HEK293 (cell line): ENCODE results near the gene CCDC195.

ENCODE experiments used
- CTCF ChIA-PET: fragments of 350-600 bp; formaldehyde crosslinking; extraction: SDS; loops from one replicate; lab custom pipeline; 2021; ENCODE audit warnings: antibody characterized with exemption; lab: Yijun Ruan, JAX
- POLR2A ChIA-PET: fragments of 300-600 bp; formaldehyde crosslinking; extraction: SDS; loops from one replicate; lab custom pipeline; 2020; ENCODE audit warnings: antibody characterized with exemption, inconsistent platforms; lab: Yijun Ruan, JAX
- H3K27ac ChIP-seq: fragments of 200-500 bp; sonication (Bioruptor generic); 2 replicates; pipeline ENCODE4 v1.5.1; 2014; ENCODE audit warnings: low read depth, low read length, control low read depth, inconsistent platforms; ENCODE audit errors: extremely low read depth
- H3K36me3 ChIP-seq, 2 experiments: fragments of 200-500 bp in 1 of 2; sonication (Bioruptor generic) in 1 of 2; 1 replicate in 1 of 2; 2 replicates in 1 of 2; pipeline ENCODE4 v1.5.1; 2014 to 2017; ENCODE audit warnings: inconsistent platforms in 2 of 2, low read length in 2 of 2; ENCODE audit not compliant: control insufficient read depth in 2 of 2, insufficient read depth in 1 of 2
- H3K4me1 ChIP-seq: fragments of 200-500 bp; sonication (Bioruptor generic); 2 replicates; pipeline ENCODE4 v1.5.1; 2014; ENCODE audit warnings: mild to moderate bottlenecking, low read length, inconsistent platforms; ENCODE audit not compliant: control insufficient read depth, insufficient read depth
- H3K4me3 ChIP-seq: 2 replicates; pipeline ENCODE4 v1.5.1; 2011; ENCODE audit warnings: low read depth, mild to moderate bottlenecking, control low read depth, low read length, moderate library complexity
- H3K9me3 ChIP-seq: fragments of 200-500 bp; sonication (Bioruptor generic); 2 replicates; pipeline ENCODE4 v1.5.1; 2014; ENCODE audit warnings: low read depth, low read length, inconsistent platforms; ENCODE audit not compliant: control insufficient read depth, insufficient read depth
- BCL11B ChIP-seq: fragments of 450-650 bp; formaldehyde crosslinking; IDR thresholded peaks from 2 replicates; pipeline ENCODE4 v1.5.1; 2016; ENCODE audit warnings: low read depth, missing biosample characterization, missing genetic modification characterization
- HOXA7 ChIP-seq: sonication (generic); formaldehyde crosslinking; IDR thresholded peaks from 2 replicates; pipeline ENCODE4 v1.8.1; 2022; ENCODE audit warnings: missing genetic modification reagents, borderline replicate concordance
- HOXC10 ChIP-seq: sonication (generic); formaldehyde crosslinking; IDR thresholded peaks from 2 replicates; pipeline ENCODE4 v1.8.1; 2023; ENCODE audit warnings: mild to moderate bottlenecking, missing genetic modification reagents
- OSR2 ChIP-seq: fragments of 450-650 bp; formaldehyde crosslinking; IDR thresholded peaks from 2 replicates; pipeline ENCODE4 v1.5.1; 2016; ENCODE audit warnings: missing biosample characterization, missing genetic modification characterization
- ZBTB20 ChIP-seq: fragments of 450-650 bp; formaldehyde crosslinking; IDR thresholded peaks from 2 replicates; pipeline ENCODE4 v1.5.1; 2016; ENCODE audit warnings: missing biosample characterization, missing genetic modification characterization
- ZEB2 ChIP-seq: fragments of 450-650 bp; formaldehyde crosslinking; IDR thresholded peaks from 2 replicates; pipeline ENCODE4 v1.5.1; 2016; ENCODE audit warnings: missing biosample characterization, missing genetic modification characterization
- ZNF169 ChIP-seq: fragments of 450-650 bp; formaldehyde crosslinking; IDR thresholded peaks from 2 replicates; pipeline ENCODE4 v1.5.1; 2016; ENCODE audit warnings: missing biosample characterization, missing genetic modification characterization
- ZNF2 ChIP-seq: fragments of 450-650 bp; formaldehyde crosslinking; IDR thresholded peaks from 2 replicates; pipeline ENCODE4 v1.5.1; 2016; ENCODE audit warnings: missing biosample characterization, missing genetic modification characterization
- ZNF23 ChIP-seq: fragments of 450-650 bp; formaldehyde crosslinking; IDR thresholded peaks from 2 replicates; pipeline ENCODE4 v1.5.1; 2016; ENCODE audit warnings: missing biosample characterization, missing genetic modification characterization, borderline replicate concordance
- ZNF302 ChIP-seq: fragments of 450-650 bp; formaldehyde crosslinking; IDR thresholded peaks from 2 replicates; pipeline ENCODE4 v1.5.1; 2016; ENCODE audit warnings: missing biosample characterization, missing genetic modification characterization, low read depth
- ZNF416 ChIP-seq: fragments of 450-650 bp; formaldehyde crosslinking; IDR thresholded peaks from 2 replicates; pipeline ENCODE4 v1.5.1; 2016; ENCODE audit warnings: missing biosample characterization, missing genetic modification characterization
- ZNF510 ChIP-seq: fragments of 450-650 bp; formaldehyde crosslinking; IDR thresholded peaks from 2 replicates; pipeline ENCODE4 v1.5.1; 2018; ENCODE audit warnings: mild to moderate bottlenecking, missing genetic modification characterization, missing biosample characterization; ENCODE audit not compliant: insufficient replicate concordance
- ZNF530 ChIP-seq: fragments of 450-650 bp; formaldehyde crosslinking; IDR thresholded peaks from 2 replicates; pipeline ENCODE4 v1.5.1; 2016; ENCODE audit warnings: low read depth, missing biosample characterization, missing genetic modification characterization
- ZNF558 ChIP-seq: fragments of 450-650 bp; formaldehyde crosslinking; IDR thresholded peaks from 2 replicates; pipeline ENCODE4 v1.5.1; 2016; ENCODE audit warnings: missing biosample characterization, missing genetic modification characterization
- ZNF560 ChIP-seq: fragments of 450-650 bp; formaldehyde crosslinking; IDR thresholded peaks from 2 replicates; pipeline ENCODE4 v1.5.1; 2017; ENCODE audit warnings: missing biosample characterization, missing genetic modification characterization, borderline replicate concordance
- ZNF621 ChIP-seq: fragments of 450-650 bp; formaldehyde crosslinking; IDR thresholded peaks from 2 replicates; pipeline ENCODE4 v1.5.1; 2017; ENCODE audit warnings: missing biosample characterization, missing genetic modification characterization
- ZNF658 ChIP-seq: fragments of 450-650 bp; formaldehyde crosslinking; IDR thresholded peaks from 2 replicates; pipeline ENCODE4; 2016; ENCODE audit warnings: missing biosample characterization, missing genetic modification characterization
- ZNF664 ChIP-seq: fragments of 450-650 bp; formaldehyde crosslinking; IDR thresholded peaks from 2 replicates; pipeline ENCODE4 v1.5.1; 2016; ENCODE audit warnings: missing biosample characterization, missing genetic modification characterization
- ZNF707 ChIP-seq: fragments of 450-650 bp; formaldehyde crosslinking; IDR thresholded peaks from 2 replicates; pipeline ENCODE4 v1.5.1; 2016; ENCODE audit warnings: missing biosample characterization, missing genetic modification characterization
- ZNF785 ChIP-seq: fragments of 450-650 bp; formaldehyde crosslinking; IDR thresholded peaks from 2 replicates; pipeline ENCODE4 v1.5.1; 2016; ENCODE audit warnings: missing biosample characterization, missing genetic modification characterization
- ZSCAN16 ChIP-seq: fragments of 450-650 bp; formaldehyde crosslinking; IDR thresholded peaks from 2 replicates; pipeline ENCODE4 v1.5.1; 2016; ENCODE audit warnings: missing biosample characterization, missing genetic modification characterization
- TF ChIP-seq, protein P1 (sequence below): fragments of 450-650 bp; formaldehyde crosslinking; IDR thresholded peaks from 2 replicates; pipeline ENCODE4 v1.5.1; 2016; ENCODE audit warnings: missing biosample characterization, missing genetic modification characterization
- TF ChIP-seq, protein P2 (sequence below): fragments of 450-650 bp; formaldehyde crosslinking; IDR thresholded peaks from 2 replicates; pipeline ENCODE4 v1.5.1; 2016; ENCODE audit warnings: missing biosample characterization, missing genetic modification characterization
- TF ChIP-seq, protein P3 (sequence below): fragments of 450-650 bp; formaldehyde crosslinking; IDR thresholded peaks from 2 replicates; pipeline ENCODE4 v1.5.1; 2017; ENCODE audit warnings: missing biosample characterization, missing genetic modification characterization
- TF ChIP-seq, protein P4 (sequence below): fragments of 450-650 bp; formaldehyde crosslinking; IDR thresholded peaks from 2 replicates; pipeline ENCODE4 v1.5.1; 2016; ENCODE audit warnings: missing biosample characterization, missing genetic modification characterization
- TF ChIP-seq, protein P5 (sequence below): fragments of 450-650 bp; formaldehyde crosslinking; IDR thresholded peaks from 2 replicates; pipeline ENCODE4 v1.5.1; 2016; ENCODE audit warnings: missing biosample characterization, missing genetic modification characterization

The CCDC195 gene

DNA sequence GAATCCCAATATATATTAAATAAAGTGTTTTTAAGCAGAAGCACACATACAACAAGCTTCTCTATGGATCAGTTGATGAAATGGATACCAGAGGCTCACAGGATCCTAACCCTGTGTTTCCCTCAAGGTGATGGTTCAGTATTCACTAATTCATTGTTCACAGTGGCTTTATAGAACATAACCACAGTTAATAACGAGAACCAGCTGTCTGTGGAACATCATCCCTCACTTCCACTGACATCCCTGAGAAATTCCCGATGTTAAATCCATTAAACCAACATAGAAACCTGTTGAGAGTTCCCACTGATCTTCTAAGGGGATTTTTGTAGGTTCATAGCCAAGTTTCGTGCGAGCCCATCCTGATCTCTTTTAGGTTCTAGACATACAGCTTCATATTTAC lies 29.0 kb downstream of the CCDC195 start:
- CTCF ChIA-PET, result interaction anchor here (0.6 to 0.7 kb wide), 2 partner anchors 37 to 175 kb away, joined by 3 read pairs; no protein-coding TSS in a partner anchor
- POLR2A ChIA-PET, result no interaction called here
- TF ChIP-seq ZNF560 (tag by site-specific recombination), result no peak
- no peak for TF ChIP-seq ZNF621 (tag by site-specific recombination)
- TF ChIP-seq ZNF2 (tag by site-specific recombination), result no peak
- TF ChIP-seq ZNF510, result no peak
- no peak for TF ChIP-seq ZNF707 (tag by site-specific recombination)
- no peak for TF ChIP-seq BCL11B (tag by site-specific recombination)
- TF ChIP-seq OSR2 (tag by site-specific recombination), result no peak
- no peak for TF ChIP-seq ZNF169
- TF ChIP-seq HOXA7 (CRISPR knock-in tag), result no peak
- no peak for TF ChIP-seq ZNF558 (tag by site-specific recombination)
- TF ChIP-seq ZSCAN16 (tag by site-specific recombination), result no peak
- TF ChIP-seq, protein P1, sequence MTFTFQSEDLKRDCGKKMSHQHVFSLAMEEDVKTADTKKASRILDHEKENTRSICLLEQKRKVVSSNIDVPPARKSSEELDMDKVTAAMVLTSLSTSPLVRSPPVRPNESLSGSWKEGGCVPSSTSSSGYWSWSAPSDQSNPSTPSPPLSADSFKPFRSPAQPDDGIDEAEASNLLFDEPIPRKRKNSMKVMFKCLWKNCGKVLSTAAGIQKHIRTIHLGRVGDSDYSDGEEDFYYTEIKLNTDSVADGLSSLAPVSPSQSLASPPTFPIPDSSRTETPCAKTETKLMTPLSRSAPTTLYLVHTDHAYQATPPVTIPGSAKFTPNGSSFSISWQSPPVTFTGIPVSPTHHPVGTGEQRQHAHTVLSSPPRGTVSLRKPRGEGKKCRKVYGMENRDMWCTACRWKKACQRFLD, result no peak
- no peak for TF ChIP-seq ZEB2
- no peak for TF ChIP-seq ZNF416
- TF ChIP-seq, protein P2, sequence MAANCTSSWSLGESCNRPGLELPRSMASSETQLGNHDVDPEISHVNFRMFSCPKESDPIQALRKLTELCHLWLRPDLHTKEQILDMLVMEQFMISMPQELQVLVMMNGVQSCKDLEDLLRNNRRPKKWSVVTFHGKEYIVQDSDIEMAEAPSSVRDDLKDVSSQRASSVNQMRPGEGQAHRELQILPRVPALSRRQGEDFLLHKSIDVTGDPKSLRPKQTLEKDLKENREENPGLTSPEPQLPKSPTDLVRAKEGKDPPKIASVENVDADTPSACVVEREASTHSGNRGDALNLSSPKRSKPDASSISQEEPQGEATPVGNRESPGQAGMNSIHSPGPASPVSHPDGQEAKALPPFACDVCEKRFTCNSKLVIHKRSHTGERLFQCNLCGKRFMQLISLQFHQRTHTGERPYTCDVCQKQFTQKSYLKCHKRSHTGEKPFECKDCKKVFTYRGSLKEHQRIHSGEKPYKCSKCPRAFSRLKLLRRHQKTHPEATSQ, result no peak
- TF ChIP-seq ZNF785, result no peak
- TF ChIP-seq HOXC10 (CRISPR knock-in tag), result no peak
- TF ChIP-seq, protein P3, sequence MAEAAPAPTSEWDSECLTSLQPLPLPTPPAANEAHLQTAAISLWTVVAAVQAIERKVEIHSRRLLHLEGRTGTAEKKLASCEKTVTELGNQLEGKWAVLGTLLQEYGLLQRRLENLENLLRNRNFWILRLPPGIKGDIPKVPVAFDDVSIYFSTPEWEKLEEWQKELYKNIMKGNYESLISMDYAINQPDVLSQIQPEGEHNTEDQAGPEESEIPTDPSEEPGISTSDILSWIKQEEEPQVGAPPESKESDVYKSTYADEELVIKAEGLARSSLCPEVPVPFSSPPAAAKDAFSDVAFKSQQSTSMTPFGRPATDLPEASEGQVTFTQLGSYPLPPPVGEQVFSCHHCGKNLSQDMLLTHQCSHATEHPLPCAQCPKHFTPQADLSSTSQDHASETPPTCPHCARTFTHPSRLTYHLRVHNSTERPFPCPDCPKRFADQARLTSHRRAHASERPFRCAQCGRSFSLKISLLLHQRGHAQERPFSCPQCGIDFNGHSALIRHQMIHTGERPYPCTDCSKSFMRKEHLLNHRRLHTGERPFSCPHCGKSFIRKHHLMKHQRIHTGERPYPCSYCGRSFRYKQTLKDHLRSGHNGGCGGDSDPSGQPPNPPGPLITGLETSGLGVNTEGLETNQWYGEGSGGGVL (tag by site-specific recombination), result no peak

DNA sequence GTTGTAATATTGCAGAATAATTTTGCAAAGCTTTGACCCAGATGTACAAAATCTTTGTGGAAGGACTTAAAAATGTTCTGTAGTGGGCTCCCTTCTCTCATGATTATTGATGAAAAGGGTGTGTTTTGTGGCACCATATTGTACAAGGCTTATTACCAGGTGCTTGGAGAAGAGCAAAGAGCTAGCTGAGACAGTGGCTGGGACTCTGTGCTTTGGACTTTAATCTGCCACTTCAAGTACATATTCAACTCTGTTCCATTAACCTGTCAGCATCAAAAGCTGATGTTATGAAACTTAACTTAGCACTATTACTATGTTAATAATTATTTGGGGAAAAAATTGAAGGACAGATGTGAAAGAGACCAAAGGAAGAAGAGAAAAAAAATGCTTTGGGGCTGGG lies 31.0 kb downstream of the CCDC195 start:
- H3K36me3 ChIP-seq, result no peaks in the 10 kb centered on the region
- no peak overlapping the region for H3K4me3 ChIP-seq
- CTCF ChIA-PET, result interaction anchor here (0.7 kb wide), 1 partner anchor 96 kb away, joined by 3 read pairs; no protein-coding TSS in a partner anchor
- H3K27ac ChIP-seq, result no peak overlapping the region
- no peaks in the 10 kb centered on the region for H3K9me3 ChIP-seq
- POLR2A ChIA-PET, result no interaction called here
- H3K4me1 ChIP-seq, result no peaks in the 10 kb centered on the region
- no peak for TF ChIP-seq BCL11B (tag by site-specific recombination)
- no peak for TF ChIP-seq ZNF23 (tag by site-specific recombination)
- TF ChIP-seq, protein P4, sequence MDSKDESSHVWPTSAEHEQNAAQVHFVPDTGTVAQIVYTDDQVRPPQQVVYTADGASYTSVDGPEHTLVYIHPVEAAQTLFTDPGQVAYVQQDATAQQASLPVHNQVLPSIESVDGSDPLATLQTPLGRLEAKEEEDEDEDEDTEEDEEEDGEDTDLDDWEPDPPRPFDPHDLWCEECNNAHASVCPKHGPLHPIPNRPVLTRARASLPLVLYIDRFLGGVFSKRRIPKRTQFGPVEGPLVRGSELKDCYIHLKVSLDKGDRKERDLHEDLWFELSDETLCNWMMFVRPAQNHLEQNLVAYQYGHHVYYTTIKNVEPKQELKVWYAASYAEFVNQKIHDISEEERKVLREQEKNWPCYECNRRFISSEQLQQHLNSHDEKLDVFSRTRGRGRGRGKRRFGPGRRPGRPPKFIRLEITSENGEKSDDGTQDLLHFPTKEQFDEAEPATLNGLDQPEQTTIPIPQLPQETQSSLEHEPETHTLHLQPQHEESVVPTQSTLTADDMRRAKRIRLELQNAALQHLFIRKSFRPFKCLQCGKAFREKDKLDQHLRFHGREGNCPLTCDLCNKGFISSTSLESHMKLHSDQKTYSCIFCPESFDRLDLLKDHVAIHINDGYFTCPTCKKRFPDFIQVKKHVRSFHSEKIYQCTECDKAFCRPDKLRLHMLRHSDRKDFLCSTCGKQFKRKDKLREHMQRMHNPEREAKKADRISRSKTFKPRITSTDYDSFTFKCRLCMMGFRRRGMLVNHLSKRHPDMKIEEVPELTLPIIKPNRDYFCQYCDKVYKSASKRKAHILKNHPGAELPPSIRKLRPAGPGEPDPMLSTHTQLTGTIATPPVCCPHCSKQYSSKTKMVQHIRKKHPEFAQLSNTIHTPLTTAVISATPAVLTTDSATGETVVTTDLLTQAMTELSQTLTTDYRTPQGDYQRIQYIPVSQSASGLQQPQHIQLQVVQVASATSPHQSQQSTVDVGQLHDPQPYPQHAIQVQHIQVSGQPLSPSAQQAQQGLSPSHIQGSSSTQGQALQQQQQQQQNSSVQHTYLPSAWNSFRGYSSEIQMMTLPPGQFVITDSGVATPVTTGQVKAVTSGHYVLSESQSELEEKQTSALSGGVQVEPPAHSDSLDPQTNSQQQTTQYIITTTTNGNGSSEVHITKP (tag by site-specific recombination), result no peak
- no peak for TF ChIP-seq ZNF664 (tag by site-specific recombination)
- no peak for TF ChIP-seq ZNF558 (tag by site-specific recombination)
- no peak for TF ChIP-seq ZNF302 (tag by site-specific recombination)
- TF ChIP-seq, protein P5, sequence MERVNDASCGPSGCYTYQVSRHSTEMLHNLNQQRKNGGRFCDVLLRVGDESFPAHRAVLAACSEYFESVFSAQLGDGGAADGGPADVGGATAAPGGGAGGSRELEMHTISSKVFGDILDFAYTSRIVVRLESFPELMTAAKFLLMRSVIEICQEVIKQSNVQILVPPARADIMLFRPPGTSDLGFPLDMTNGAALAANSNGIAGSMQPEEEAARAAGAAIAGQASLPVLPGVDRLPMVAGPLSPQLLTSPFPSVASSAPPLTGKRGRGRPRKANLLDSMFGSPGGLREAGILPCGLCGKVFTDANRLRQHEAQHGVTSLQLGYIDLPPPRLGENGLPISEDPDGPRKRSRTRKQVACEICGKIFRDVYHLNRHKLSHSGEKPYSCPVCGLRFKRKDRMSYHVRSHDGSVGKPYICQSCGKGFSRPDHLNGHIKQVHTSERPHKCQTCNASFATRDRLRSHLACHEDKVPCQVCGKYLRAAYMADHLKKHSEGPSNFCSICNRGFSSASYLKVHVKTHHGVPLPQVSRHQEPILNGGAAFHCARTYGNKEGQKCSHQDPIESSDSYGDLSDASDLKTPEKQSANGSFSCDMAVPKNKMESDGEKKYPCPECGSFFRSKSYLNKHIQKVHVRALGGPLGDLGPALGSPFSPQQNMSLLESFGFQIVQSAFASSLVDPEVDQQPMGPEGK (tag by site-specific recombination), result no peak
- TF ChIP-seq, protein P2, result no peak
- no peak for TF ChIP-seq ZBTB20
- no peak for TF ChIP-seq ZNF658
- no peak for TF ChIP-seq ZNF530 (tag by site-specific recombination)

More for the DNA sequence above, 29.0 kb downstream of the CCDC195 start:
- no peaks in the 10 kb centered on the region for H3K36me3 ChIP-seq
- no peak overlapping the region for H3K4me3 ChIP-seq
- H3K9me3 ChIP-seq, result no peaks in the 10 kb centered on the region
- no peaks in the 10 kb centered on the region for H3K4me1 ChIP-seq
- no peak overlapping the region for H3K27ac ChIP-seq
